GM23338 (cell line): ENCODE data around the gene CHI3L1. TPM values are rescaled to one million over a fixed set of nuclear protein-coding genes. Genes with fewer than 3 reads are reported as not detected.

Experiments used
- ATAC-seq: fragments of 200-7000 bp; cut with Tn5 transposase; 3 replicates; pipeline ENCODE4 v1.9.1; 2020
- DNase-seq: peaks from one replicate; pipeline ENCODE4 v3.0.0-alpha.2; 2015; ENCODE audit warnings: low spot score
- H2AFZ ChIP-seq: fragments of 200-600 bp; sonication (generic); 2 replicates; pipeline ENCODE4 v1.8.0; 2016; ENCODE audit warnings: antibody characterized with exemption, mild to moderate bottlenecking, moderate library complexity
- H3F3A ChIP-seq: fragments of 200-600 bp; sonication (generic); replicated peaks from 2 replicates; pipeline ENCODE4 v1.8.0; 2017; ENCODE audit warnings: antibody characterized with exemption, mixed run types, low read depth
- H3K27ac ChIP-seq: fragments of 200-600 bp; sonication (generic); 2 replicates; pipeline ENCODE4 v1.6.1; 2016; ENCODE audit warnings: low read depth
- H3K27me3 ChIP-seq: fragments of 200-600 bp; sonication (generic); 2 replicates; pipeline ENCODE4 v1.8.0; 2016; ENCODE audit warnings: mild to moderate bottlenecking, mixed run types, moderate library complexity; ENCODE audit not compliant: insufficient read depth
- H3K36me3 ChIP-seq: fragments of 200-600 bp; sonication (generic); 2 replicates; pipeline ENCODE4 v1.8.0; 2016; ENCODE audit warnings: mild to moderate bottlenecking; ENCODE audit not compliant: insufficient read depth
- H3K4me1 ChIP-seq: fragments of 200-600 bp; sonication (generic); 2 replicates; pipeline ENCODE4 v1.8.0; 2016; ENCODE audit warnings: mild to moderate bottlenecking, moderate library complexity; ENCODE audit not compliant: insufficient read depth
- H3K4me2 ChIP-seq: fragments of 200-600 bp; sonication (generic); 2 replicates; pipeline ENCODE4 v1.7.1; 2017; ENCODE audit warnings: mixed run types
- H3K4me3 ChIP-seq: fragments of 200-600 bp; sonication (generic); 2 replicates; pipeline ENCODE4 v1.6.1; 2016; ENCODE audit warnings: mixed run types
- H3K79me2 ChIP-seq: fragments of 200-600 bp; sonication (generic); replicated peaks from 2 replicates; pipeline ENCODE4 v1.8.0; 2017; ENCODE audit warnings: mild to moderate bottlenecking; ENCODE audit not compliant: insufficient read depth
- H3K9me2 ChIP-seq: fragments of 200-600 bp; sonication (generic); 2 replicates; pipeline ENCODE4 v1.8.0; 2017; ENCODE audit not compliant: insufficient read depth
- H4K20me1 ChIP-seq: fragments of 200-600 bp; sonication (generic); replicated peaks from 2 replicates; pipeline ENCODE4 v1.8.0; 2017; ENCODE audit warnings: mild to moderate bottlenecking; ENCODE audit not compliant: insufficient read depth
- H3K27ac Mint-ChIP-seq: 2 replicates; pipeline ENCODE4 v1.8.0; 2020; ENCODE audit warnings: inconsistent platforms, mild to moderate bottlenecking, moderate library complexity, mixed read lengths
- H3K27me3 Mint-ChIP-seq: 3 replicates; pipeline ENCODE4 v1.8.0; 2022; ENCODE audit warnings: low read depth, mild to moderate bottlenecking, moderate library complexity, mixed read lengths, inconsistent platforms; ENCODE audit not compliant: insufficient read depth, poor library complexity
- H3K36me3 Mint-ChIP-seq: 3 replicates; pipeline ENCODE4 v1.8.0; 2021; ENCODE audit warnings: low read depth, mild to moderate bottlenecking, inconsistent platforms, moderate library complexity, mixed read lengths
- H3K4me1 Mint-ChIP-seq: 3 replicates; pipeline ENCODE4 v1.8.0; 2020; ENCODE audit warnings: mild to moderate bottlenecking, inconsistent platforms, mixed read lengths
- H3K4me3 Mint-ChIP-seq: 3 replicates; pipeline ENCODE4 v1.8.0; 2021; ENCODE audit warnings: moderate library complexity, mild to moderate bottlenecking, inconsistent platforms, mixed read lengths
- H3K9me3 Mint-ChIP-seq: 3 replicates; pipeline ENCODE4 v1.8.0; 2020; ENCODE audit warnings: moderate library complexity, mild to moderate bottlenecking, inconsistent platforms, mixed read lengths
- CREB1 ChIP-seq: fragments of 250-450 bp; sonication (Bioruptor Pico); IDR thresholded peaks from 2 replicates; pipeline ENCODE4 v1.5.0; 2020; ENCODE audit warnings: low read depth, mild to moderate bottlenecking, moderate library complexity
- EZH2 ChIP-seq: fragments of 200-600 bp; sonication (generic); IDR thresholded peaks from one replicate; pipeline ENCODE4 v1.8.0; 2017; ENCODE audit warnings: antibody characterized with exemption, mild to moderate bottlenecking, low read depth; ENCODE audit not compliant: unreplicated experiment
- EZH2phosphoT487 ChIP-seq: fragments of 200-600 bp; sonication (generic); IDR thresholded peaks from one replicate; pipeline ENCODE4 v1.8.1; 2018; ENCODE audit warnings: antibody characterized with exemption; ENCODE audit not compliant: unreplicated experiment
- JUNB ChIP-seq: IDR thresholded peaks from one replicate; pipeline ENCODE4 v1.6.1; 2016; ENCODE audit warnings: antibody characterized with exemption; ENCODE audit not compliant: unreplicated experiment
- NANOG ChIP-seq: IDR thresholded peaks from 2 replicates; pipeline ENCODE4 v1.6.1; 2016; ENCODE audit warnings: antibody characterized with exemption, borderline replicate concordance
- POLR2AphosphoS5 ChIP-seq: IDR thresholded peaks from 2 replicates; pipeline ENCODE4 v1.6.1; 2016; ENCODE audit warnings: antibody characterized with exemption, low read depth
- STAT1 ChIP-seq: IDR thresholded peaks from one replicate; pipeline ENCODE4 v1.6.1; 2016; ENCODE audit warnings: antibody characterized with exemption; ENCODE audit not compliant: unreplicated experiment
- ZNF114 ChIP-seq: fragments of 250-450 bp; sonication (Bioruptor Pico); IDR thresholded peaks from 2 replicates; pipeline ENCODE4 v1.5.0; 2020; ENCODE audit warnings: mild to moderate bottlenecking, moderate library complexity
- ZNF331 ChIP-seq: fragments of 250-450 bp; sonication (Bioruptor Pico); IDR thresholded peaks from 2 replicates; pipeline ENCODE4 v1.5.0; 2020; ENCODE audit warnings: low read depth, mild to moderate bottlenecking, moderate library complexity
- polyA plus RNA-seq: library from polyadenylated mRNA; unstranded; fragments of >200 nt; fragmentation: Nextera tagmentation; extraction: Ambion mirVana; gene quantifications from 2 replicates; pipeline ENCODE4 v1.2.1, GENCODE V29; 2016
- total RNA-seq: library from RNA; depleted of rRNA; stranded (reverse); fragments of >200 nt; shearing (Covaris generic); gene quantifications from 2 replicates; pipeline ENCODE4 v1.2.3, GENCODE V29; 2014
- TF ChIP-seq, protein P1 (sequence below), 2 experiments: fragments of 200-600 bp in 1 of 2; sonication (generic) in 1 of 2; conservative IDR thresholded peaks; 2 replicates each; pipeline versions ENCODE4 v1.5.1 to v1.6.1; 2016 to 2017; ENCODE audit warnings: antibody characterized with exemption in 2 of 2, low read depth in 2 of 2, mild to moderate bottlenecking in 2 of 2, moderate library complexity in 1 of 2
- TF ChIP-seq, protein P2 (sequence below): IDR thresholded peaks from one replicate; pipeline ENCODE4 v1.6.1; 2018; ENCODE audit warnings: antibody characterized with exemption; ENCODE audit not compliant: unreplicated experiment
- TF ChIP-seq, protein P3 (sequence below): IDR thresholded peaks from 2 replicates; pipeline ENCODE4 v1.6.1; 2016; ENCODE audit warnings: antibody characterized with exemption
- TF ChIP-seq, protein P4 (sequence below): fragments of 250-450 bp; sonication (Bioruptor Pico); IDR thresholded peaks from 2 replicates; pipeline ENCODE4 v1.5.0; 2020; ENCODE audit warnings: mild to moderate bottlenecking, moderate library complexity

Gene CHI3L1
- total and polyA plus RNA-seq, 2 experiments from 2014 or later, result 0.76 TPM; not detected in 1

DNA sequence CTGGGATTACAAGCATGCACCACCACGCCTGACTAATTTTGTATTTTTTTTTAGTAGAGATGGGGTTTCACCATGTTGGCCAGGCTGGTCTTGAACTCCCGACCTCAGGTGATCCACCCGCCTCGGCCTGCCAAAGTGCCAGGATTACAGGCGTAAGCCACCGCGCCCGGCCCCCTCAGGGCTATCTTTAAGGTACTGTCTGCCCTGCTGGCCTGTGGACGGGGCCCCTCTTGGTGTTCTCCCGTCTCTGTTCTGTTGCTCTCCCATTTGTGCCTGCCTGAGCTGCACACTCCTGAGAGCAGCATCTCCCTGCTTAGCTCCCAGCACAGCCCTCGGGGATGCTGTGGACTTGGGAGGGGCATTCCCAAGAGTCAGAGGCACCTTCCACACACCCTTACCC, 24.8 kb downstream of the CHI3L1 start:
- Mint-ChIP-seq H3K4me3 (no peak overlapping the region), H3K27ac (no peak overlapping the region), H3K27me3 (peaks cover 5% of the 10 kb centered on the region), H3K36me3 (peaks cover 5% of the 10 kb centered on the region; the same call in 2 of the 3 replicates), H3K4me1 (no peaks in the 10 kb centered on the region), H3K9me3 (peaks cover 9% of the 10 kb centered on the region; the same call in 1 of the 3 replicates)
- Histone ChIP-seq H3K9me2 (no peaks in the 10 kb centered on the region), H3F3A (no peaks in the 10 kb centered on the region), H3K27ac (no peak overlapping the region), H3K27me3 (no peaks in the 10 kb centered on the region), H3K4me3 (no peak overlapping the region), H3K4me2 (no peak overlapping the region), H3K36me3 (no peaks in the 10 kb centered on the region), H3K79me2 (no peaks in the 10 kb centered on the region), H2AFZ (no peak overlapping the region), H3K4me1 (no peaks in the 10 kb centered on the region), H4K20me1 (no peaks in the 10 kb centered on the region)
- DNase-seq, result no peak
- no peak for ATAC-seq
- TF ChIP-seq, protein P1, sequence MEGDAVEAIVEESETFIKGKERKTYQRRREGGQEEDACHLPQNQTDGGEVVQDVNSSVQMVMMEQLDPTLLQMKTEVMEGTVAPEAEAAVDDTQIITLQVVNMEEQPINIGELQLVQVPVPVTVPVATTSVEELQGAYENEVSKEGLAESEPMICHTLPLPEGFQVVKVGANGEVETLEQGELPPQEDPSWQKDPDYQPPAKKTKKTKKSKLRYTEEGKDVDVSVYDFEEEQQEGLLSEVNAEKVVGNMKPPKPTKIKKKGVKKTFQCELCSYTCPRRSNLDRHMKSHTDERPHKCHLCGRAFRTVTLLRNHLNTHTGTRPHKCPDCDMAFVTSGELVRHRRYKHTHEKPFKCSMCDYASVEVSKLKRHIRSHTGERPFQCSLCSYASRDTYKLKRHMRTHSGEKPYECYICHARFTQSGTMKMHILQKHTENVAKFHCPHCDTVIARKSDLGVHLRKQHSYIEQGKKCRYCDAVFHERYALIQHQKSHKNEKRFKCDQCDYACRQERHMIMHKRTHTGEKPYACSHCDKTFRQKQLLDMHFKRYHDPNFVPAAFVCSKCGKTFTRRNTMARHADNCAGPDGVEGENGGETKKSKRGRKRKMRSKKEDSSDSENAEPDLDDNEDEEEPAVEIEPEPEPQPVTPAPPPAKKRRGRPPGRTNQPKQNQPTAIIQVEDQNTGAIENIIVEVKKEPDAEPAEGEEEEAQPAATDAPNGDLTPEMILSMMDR (conservative IDR thresholded peaks at IDR 0.05; ENCODE audit: low read depth in 2 of 2), result no peak
- TF ChIP-seq CREB1 (no peak), EZH2 (no peak), NANOG (no peak), POLR2AphosphoS5 (no peak), ZNF331 (no peak), STAT1 (no peak), ZNF114 (CRISPR knock-in tag) (no peak), JUNB (no peak), EZH2phosphoT487 (no peak)
- TF ChIP-seq, protein P2, sequence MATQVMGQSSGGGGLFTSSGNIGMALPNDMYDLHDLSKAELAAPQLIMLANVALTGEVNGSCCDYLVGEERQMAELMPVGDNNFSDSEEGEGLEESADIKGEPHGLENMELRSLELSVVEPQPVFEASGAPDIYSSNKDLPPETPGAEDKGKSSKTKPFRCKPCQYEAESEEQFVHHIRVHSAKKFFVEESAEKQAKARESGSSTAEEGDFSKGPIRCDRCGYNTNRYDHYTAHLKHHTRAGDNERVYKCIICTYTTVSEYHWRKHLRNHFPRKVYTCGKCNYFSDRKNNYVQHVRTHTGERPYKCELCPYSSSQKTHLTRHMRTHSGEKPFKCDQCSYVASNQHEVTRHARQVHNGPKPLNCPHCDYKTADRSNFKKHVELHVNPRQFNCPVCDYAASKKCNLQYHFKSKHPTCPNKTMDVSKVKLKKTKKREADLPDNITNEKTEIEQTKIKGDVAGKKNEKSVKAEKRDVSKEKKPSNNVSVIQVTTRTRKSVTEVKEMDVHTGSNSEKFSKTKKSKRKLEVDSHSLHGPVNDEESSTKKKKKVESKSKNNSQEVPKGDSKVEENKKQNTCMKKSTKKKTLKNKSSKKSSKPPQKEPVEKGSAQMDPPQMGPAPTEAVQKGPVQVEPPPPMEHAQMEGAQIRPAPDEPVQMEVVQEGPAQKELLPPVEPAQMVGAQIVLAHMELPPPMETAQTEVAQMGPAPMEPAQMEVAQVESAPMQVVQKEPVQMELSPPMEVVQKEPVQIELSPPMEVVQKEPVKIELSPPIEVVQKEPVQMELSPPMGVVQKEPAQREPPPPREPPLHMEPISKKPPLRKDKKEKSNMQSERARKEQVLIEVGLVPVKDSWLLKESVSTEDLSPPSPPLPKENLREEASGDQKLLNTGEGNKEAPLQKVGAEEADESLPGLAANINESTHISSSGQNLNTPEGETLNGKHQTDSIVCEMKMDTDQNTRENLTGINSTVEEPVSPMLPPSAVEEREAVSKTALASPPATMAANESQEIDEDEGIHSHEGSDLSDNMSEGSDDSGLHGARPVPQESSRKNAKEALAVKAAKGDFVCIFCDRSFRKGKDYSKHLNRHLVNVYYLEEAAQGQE, result no peak
- TF ChIP-seq, protein P3, sequence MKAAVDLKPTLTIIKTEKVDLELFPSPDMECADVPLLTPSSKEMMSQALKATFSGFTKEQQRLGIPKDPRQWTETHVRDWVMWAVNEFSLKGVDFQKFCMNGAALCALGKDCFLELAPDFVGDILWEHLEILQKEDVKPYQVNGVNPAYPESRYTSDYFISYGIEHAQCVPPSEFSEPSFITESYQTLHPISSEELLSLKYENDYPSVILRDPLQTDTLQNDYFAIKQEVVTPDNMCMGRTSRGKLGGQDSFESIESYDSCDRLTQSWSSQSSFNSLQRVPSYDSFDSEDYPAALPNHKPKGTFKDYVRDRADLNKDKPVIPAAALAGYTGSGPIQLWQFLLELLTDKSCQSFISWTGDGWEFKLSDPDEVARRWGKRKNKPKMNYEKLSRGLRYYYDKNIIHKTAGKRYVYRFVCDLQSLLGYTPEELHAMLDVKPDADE, result no peak
- TF ChIP-seq, protein P4, sequence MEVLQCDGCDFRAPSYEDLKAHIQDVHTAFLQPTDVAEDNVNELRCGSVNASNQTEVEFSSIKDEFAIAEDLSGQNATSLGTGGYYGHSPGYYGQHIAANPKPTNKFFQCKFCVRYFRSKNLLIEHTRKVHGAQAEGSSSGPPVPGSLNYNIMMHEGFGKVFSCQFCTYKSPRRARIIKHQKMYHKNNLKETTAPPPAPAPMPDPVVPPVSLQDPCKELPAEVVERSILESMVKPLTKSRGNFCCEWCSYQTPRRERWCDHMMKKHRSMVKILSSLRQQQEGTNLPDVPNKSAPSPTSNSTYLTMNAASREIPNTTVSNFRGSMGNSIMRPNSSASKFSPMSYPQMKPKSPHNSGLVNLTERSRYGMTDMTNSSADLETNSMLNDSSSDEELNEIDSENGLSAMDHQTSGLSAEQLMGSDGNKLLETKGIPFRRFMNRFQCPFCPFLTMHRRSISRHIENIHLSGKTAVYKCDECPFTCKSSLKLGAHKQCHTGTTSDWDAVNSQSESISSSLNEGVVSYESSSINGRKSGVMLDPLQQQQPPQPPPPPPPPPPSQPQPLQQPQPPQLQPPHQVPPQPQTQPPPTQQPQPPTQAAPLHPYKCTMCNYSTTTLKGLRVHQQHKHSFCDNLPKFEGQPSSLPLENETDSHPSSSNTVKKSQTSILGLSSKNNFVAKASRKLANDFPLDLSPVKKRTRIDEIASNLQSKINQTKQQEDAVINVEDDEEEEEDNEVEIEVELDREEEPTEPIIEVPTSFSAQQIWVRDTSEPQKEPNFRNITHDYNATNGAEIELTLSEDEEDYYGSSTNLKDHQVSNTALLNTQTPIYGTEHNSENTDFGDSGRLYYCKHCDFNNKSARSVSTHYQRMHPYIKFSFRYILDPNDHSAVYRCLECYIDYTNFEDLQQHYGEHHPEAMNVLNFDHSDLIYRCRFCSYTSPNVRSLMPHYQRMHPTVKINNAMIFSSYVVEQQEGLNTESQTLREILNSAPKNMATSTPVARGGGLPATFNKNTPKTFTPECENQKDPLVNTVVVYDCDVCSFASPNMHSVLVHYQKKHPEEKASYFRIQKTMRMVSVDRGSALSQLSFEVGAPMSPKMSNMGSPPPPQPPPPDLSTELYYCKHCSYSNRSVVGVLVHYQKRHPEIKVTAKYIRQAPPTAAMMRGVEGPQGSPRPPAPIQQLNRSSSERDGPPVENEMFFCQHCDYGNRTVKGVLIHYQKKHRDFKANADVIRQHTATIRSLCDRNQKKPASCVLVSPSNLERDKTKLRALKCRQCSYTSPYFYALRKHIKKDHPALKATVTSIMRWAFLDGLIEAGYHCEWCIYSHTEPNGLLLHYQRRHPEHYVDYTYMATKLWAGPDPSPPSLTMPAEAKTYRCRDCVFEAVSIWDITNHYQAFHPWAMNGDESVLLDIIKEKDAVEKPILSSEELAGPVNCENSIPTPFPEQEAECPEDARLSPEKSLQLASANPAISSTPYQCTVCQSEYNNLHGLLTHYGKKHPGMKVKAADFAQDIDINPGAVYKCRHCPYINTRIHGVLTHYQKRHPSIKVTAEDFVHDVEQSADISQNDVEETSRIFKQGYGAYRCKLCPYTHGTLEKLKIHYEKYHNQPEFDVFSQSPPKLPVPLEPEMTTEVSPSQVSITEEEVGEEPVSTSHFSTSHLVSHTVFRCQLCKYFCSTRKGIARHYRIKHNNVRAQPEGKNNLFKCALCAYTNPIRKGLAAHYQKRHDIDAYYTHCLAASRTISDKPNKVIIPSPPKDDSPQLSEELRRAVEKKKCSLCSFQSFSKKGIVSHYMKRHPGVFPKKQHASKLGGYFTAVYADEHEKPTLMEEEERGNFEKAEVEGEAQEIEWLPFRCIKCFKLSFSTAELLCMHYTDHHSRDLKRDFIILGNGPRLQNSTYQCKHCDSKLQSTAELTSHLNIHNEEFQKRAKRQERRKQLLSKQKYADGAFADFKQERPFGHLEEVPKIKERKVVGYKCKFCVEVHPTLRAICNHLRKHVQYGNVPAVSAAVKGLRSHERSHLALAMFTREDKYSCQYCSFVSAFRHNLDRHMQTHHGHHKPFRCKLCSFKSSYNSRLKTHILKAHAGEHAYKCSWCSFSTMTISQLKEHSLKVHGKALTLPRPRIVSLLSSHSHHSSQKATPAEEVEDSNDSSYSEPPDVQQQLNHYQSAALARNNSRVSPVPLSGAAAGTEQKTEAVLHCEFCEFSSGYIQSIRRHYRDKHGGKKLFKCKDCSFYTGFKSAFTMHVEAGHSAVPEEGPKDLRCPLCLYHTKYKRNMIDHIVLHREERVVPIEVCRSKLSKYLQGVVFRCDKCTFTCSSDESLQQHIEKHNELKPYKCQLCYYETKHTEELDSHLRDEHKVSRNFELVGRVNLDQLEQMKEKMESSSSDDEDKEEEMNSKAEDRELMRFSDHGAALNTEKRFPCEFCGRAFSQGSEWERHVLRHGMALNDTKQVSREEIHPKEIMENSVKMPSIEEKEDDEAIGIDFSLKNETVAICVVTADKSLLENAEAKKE (CRISPR knock-in tag), result no peak
